Stomach (tissue), 4 donors: ENCODE data around the gene C22orf39.

ENCODE experiments used
- CTCF ChIP-seq, 7 experiments: fragments of 450-650 bp in 4 of 7; fragments of 200-600 bp in 3 of 7; sonication (generic) in 3 of 7; IDR thresholded peaks; one replicate each; pipeline ENCODE4 v1.5.1; 2016 to 2019; ENCODE audit warnings: antibody characterized with exemption in 7 of 7, control low read depth in 2 of 7, mild to moderate bottlenecking in 1 of 7
- POLR2A ChIP-seq, 4 donors: fragments of 450-650 bp; IDR thresholded peaks; one replicate each; pipeline ENCODE4 v1.6.1; 2016; ENCODE audit warnings: antibody characterized with exemption in 4 of 4, control low read depth in 2 of 4, mild to moderate bottlenecking in 1 of 4, moderate library complexity in 1 of 4

- TF ChIP-seq CTCF (IDR thresholded peaks at IDR 0.05) (no peak), POLR2A (IDR thresholded peaks at IDR 0.05) (no peak)
Observed at GRCh38 chr22:19466126-19466716, 18.7 kb upstream of the C22orf39 start.
